ENCODE data around the gene SH2D1A.
"Not testable (repeated sequence)": the region's sequence is repeated elsewhere in the genome, so short reads cannot be mapped to it uniquely, and the experiment has no call there.

Gene SH2D1A

GRCh38 chrX:124346117-124346876, at the start of gene SH2D1A:
TSS of gene SH2D1A (plus strand) at chrX:124346563. CDS start at chrX:124346643, 80 bp downstream.
- no peak for DNase-seq

GRCh38 chrX:124299323-124299722, 47.0 kb upstream of the SH2D1A start:
- DNase-seq: not testable (repeated sequence)

- DNase-seq: no peak
Measured at GRCh38 chrX:124300405-124300804, 46.0 kb upstream of the SH2D1A start.

GRCh38 chrX:124307253-124307907, 39.0 kb upstream of the SH2D1A start:
- no peak for DNase-seq

- DNase-seq: no peak
Measured at GRCh38 chrX:124325732-124326131, 20.6 kb upstream of the SH2D1A start.

GRCh38 chrX:124328765-124329164, 17.6 kb upstream of the SH2D1A start:
- DNase-seq: no peak

GRCh38 chrX:124332481-124333424, 13.6 kb upstream of the SH2D1A start, which contains the start of gene TEX13D:
TSS of gene TEX13D (plus strand) at chrX:124332660. CDS start at chrX:124332918, 258 bp downstream.
- DNase-seq: no peak

- no peak for DNase-seq
Measured at GRCh38 chrX:124333862-124334261, 12.5 kb upstream of the SH2D1A start.

- DNase-seq: not testable (repeated sequence)
Measured at GRCh38 chrX:124334555-124334954, 11.8 kb upstream of the SH2D1A start.

- DNase-seq: no peak
Measured at GRCh38 chrX:124335598-124335997, 10.8 kb upstream of the SH2D1A start.

GRCh38 chrX:124337916-124338315, 8.4 kb upstream of the SH2D1A start:
- no peak for DNase-seq

- no peak for DNase-seq
Measured at GRCh38 chrX:124338733-124339514, 7.4 kb upstream of the SH2D1A start.

GRCh38 chrX:124341396-124342132, 4.8 kb upstream of the SH2D1A start:
- no peak for DNase-seq

- DNase-seq: no peak
Measured at GRCh38 chrX:124342174-124342867, 4.0 kb upstream of the SH2D1A start.

- no peak for DNase-seq
Measured at GRCh38 chrX:124343016-124343415, 3.3 kb upstream of the SH2D1A start.

GRCh38 chrX:124344246-124344645, 2.1 kb upstream of the SH2D1A start:
- peak in 1 of 58 donors; percentile 4 for DNase-seq

GRCh38 chrX:124346877-124347241, 496 bp downstream of the SH2D1A start:
- DNase-seq: no peak

- no peak for DNase-seq
Measured at GRCh38 chrX:124347242-124347641, 879 bp downstream of the SH2D1A start.

GRCh38 chrX:124348182-124348581, 1.8 kb downstream of the SH2D1A start:
- DNase-seq: no peak
